Measurements from ENCODE around the gene TNFRSF17.

DNA sequence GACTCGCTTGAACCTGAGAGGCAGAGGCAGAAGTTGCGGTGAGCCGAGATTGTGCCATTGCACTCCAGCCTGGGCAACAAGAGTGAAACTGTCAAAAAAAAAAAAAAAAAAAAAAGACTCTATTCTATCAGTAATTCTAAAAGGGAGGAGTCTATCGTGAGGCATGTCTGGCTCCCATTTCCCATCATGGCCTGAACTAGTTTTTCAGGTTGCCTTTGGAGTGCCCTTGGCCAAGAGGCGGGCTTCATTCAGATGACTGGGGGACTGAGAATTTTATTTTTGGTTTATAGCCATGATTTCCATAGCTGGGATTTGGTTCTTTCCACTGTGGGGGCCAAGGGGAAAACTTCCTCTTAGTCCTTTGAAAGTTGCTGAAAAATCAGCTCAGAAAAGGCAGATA lies 8.1 kb downstream of the TNFRSF17 start:
- TF ChIP-seq, protein P1, sequence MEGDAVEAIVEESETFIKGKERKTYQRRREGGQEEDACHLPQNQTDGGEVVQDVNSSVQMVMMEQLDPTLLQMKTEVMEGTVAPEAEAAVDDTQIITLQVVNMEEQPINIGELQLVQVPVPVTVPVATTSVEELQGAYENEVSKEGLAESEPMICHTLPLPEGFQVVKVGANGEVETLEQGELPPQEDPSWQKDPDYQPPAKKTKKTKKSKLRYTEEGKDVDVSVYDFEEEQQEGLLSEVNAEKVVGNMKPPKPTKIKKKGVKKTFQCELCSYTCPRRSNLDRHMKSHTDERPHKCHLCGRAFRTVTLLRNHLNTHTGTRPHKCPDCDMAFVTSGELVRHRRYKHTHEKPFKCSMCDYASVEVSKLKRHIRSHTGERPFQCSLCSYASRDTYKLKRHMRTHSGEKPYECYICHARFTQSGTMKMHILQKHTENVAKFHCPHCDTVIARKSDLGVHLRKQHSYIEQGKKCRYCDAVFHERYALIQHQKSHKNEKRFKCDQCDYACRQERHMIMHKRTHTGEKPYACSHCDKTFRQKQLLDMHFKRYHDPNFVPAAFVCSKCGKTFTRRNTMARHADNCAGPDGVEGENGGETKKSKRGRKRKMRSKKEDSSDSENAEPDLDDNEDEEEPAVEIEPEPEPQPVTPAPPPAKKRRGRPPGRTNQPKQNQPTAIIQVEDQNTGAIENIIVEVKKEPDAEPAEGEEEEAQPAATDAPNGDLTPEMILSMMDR (IDR thresholded peaks at IDR 0.05), result no peak
- TF ChIP-seq, protein P2, sequence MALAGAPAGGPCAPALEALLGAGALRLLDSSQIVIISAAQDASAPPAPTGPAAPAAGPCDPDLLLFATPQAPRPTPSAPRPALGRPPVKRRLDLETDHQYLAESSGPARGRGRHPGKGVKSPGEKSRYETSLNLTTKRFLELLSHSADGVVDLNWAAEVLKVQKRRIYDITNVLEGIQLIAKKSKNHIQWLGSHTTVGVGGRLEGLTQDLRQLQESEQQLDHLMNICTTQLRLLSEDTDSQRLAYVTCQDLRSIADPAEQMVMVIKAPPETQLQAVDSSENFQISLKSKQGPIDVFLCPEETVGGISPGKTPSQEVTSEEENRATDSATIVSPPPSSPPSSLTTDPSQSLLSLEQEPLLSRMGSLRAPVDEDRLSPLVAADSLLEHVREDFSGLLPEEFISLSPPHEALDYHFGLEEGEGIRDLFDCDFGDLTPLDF (CRISPR knock-in tag; IDR thresholded peaks at IDR 0.05), result no peak
- no peak for TF ChIP-seq ZNF138 (CRISPR knock-in tag; conservative IDR thresholded peaks at IDR 0.05)
- no peak for TF ChIP-seq NFE2L1 (CRISPR knock-in tag; IDR thresholded peaks at IDR 0.05)
- no peak for TF ChIP-seq CREM (CRISPR knock-in tag; IDR thresholded peaks at IDR 0.05)
